H9 (cell line): ENCODE results near the gene RBM23. TPM values are rescaled to one million over a fixed set of nuclear protein-coding genes. Genes with fewer than 3 reads are reported as not detected.

ENCODE experiments used
- DNase-seq: peaks from one replicate; pipeline ENCODE4 v3.0.0-alpha.2; 2017
- H2AFZ ChIP-seq: one replicate; pipeline ENCODE4 v1.6.1; 2013; ENCODE audit warnings: mild to moderate bottlenecking, low read length, control low read depth, moderate library complexity
- H2AK5ac ChIP-seq: 2 replicates; pipeline ENCODE4 v1.6.1; 2013; ENCODE audit warnings: low read length, control low read depth, mixed read lengths; ENCODE audit not compliant: insufficient read length
- H2BK120ac ChIP-seq: one replicate; pipeline ENCODE4 v1.6.1; 2013; ENCODE audit warnings: low read depth, mild to moderate bottlenecking, low read length, control low read depth, inconsistent platforms; ENCODE audit not compliant: poor library complexity, severe bottlenecking
- H2BK12ac ChIP-seq: 2 replicates; pipeline ENCODE4 v1.6.1; 2013; ENCODE audit warnings: low read length, control low read depth, mixed read lengths, low read depth; ENCODE audit not compliant: insufficient read length
- H2BK15ac ChIP-seq: 2 replicates; pipeline ENCODE4 v1.6.1; 2013; ENCODE audit warnings: low read depth, low read length, control low read depth
- H2BK20ac ChIP-seq: one replicate; pipeline ENCODE4 v1.6.1; 2013; ENCODE audit warnings: low read depth, mild to moderate bottlenecking, low read length, control low read depth, inconsistent platforms; ENCODE audit not compliant: poor library complexity, severe bottlenecking
- H2BK5ac ChIP-seq: 2 replicates; pipeline ENCODE4 v1.6.1; 2013; ENCODE audit warnings: low read length, control low read depth, mixed read lengths; ENCODE audit not compliant: insufficient read length
- H3K14ac ChIP-seq: 2 replicates; pipeline ENCODE4 v1.6.1; 2013; ENCODE audit warnings: low read length, control low read depth; ENCODE audit not compliant: insufficient read depth
- H3K18ac ChIP-seq: 2 replicates; pipeline ENCODE4 v1.6.1; 2013; ENCODE audit warnings: low read depth, mild to moderate bottlenecking, mixed read lengths, low read length, control low read depth; ENCODE audit not compliant: insufficient read length
- H3K23ac ChIP-seq: 2 replicates; pipeline ENCODE4 v1.6.1; 2013; ENCODE audit warnings: low read length, control low read depth, mixed read lengths, low read depth; ENCODE audit not compliant: insufficient read length
- H3K23me2 ChIP-seq: 2 replicates; pipeline ENCODE4 v1.6.1; 2013; ENCODE audit warnings: low read depth, mild to moderate bottlenecking, mixed read lengths, low read length, control low read depth; ENCODE audit not compliant: insufficient read length, poor library complexity, severe bottlenecking
- H3K27ac ChIP-seq: 2 replicates; pipeline ENCODE4 v1.5.1; 2013; ENCODE audit warnings: low read length, control low read depth, mixed read lengths, low read depth; ENCODE audit not compliant: insufficient read length
- H3K27me3 ChIP-seq: 2 replicates; pipeline ENCODE4 v1.6.1; 2013; ENCODE audit warnings: low read length, control low read depth, inconsistent platforms; ENCODE audit not compliant: insufficient read depth
- H3K4ac ChIP-seq: 2 replicates; pipeline ENCODE4 v1.6.1; 2013; ENCODE audit warnings: low read depth, mild to moderate bottlenecking, control low read depth, inconsistent platforms, low read length, moderate library complexity
- H3K4me1 ChIP-seq: 2 replicates; pipeline ENCODE4 v1.6.1; 2013; ENCODE audit warnings: low read length, control low read depth, inconsistent platforms; ENCODE audit not compliant: insufficient read depth
- H3K4me2 ChIP-seq: 2 replicates; pipeline ENCODE4 v1.6.1; 2013; ENCODE audit warnings: low read length, control low read depth, mixed read lengths; ENCODE audit not compliant: insufficient read length, insufficient read depth
- H3K56ac ChIP-seq: 2 replicates; pipeline ENCODE4 v1.6.1; 2013; ENCODE audit warnings: low read depth, mild to moderate bottlenecking, mixed read lengths, low read length, control low read depth; ENCODE audit not compliant: insufficient read length
- H3K79me1 ChIP-seq: 2 replicates; pipeline ENCODE4 v1.6.1; 2013; ENCODE audit warnings: low read depth, mild to moderate bottlenecking, moderate library complexity, low read length, control low read depth, inconsistent platforms; ENCODE audit not compliant: insufficient read depth, poor library complexity, severe bottlenecking
- H3K79me2 ChIP-seq: 2 replicates; pipeline ENCODE4 v1.6.1; 2013; ENCODE audit warnings: low read length, control low read depth, inconsistent platforms; ENCODE audit not compliant: insufficient read depth
- H3K9ac ChIP-seq: 2 replicates; pipeline ENCODE4 v1.6.1; 2013; ENCODE audit warnings: low read length, control low read depth, mixed read lengths; ENCODE audit not compliant: insufficient read length; ENCODE audit errors: extremely low read depth
- H3K9me3 ChIP-seq: one replicate; pipeline ENCODE4 v1.6.1; 2013; ENCODE audit warnings: low read depth, low read length, inconsistent platforms; ENCODE audit not compliant: control insufficient read depth
- H3T11ph ChIP-seq: one replicate; pipeline ENCODE4 v1.6.1; 2013; ENCODE audit warnings: mild to moderate bottlenecking, low read length, control low read depth, inconsistent platforms
- H4K20me1 ChIP-seq: one replicate; pipeline ENCODE4 v1.6.1; 2013; ENCODE audit not compliant: control insufficient read depth, insufficient read length, insufficient read depth
- H4K5ac ChIP-seq: 2 replicates; pipeline ENCODE4 v1.6.1; 2013; ENCODE audit warnings: low read depth, mild to moderate bottlenecking, mixed read lengths, low read length, control low read depth; ENCODE audit not compliant: insufficient read length
- H4K8ac ChIP-seq: replicated peaks from 2 replicates; pipeline ENCODE4 v1.6.1; 2013; ENCODE audit warnings: low read length, control low read depth, mixed read lengths, low read depth; ENCODE audit not compliant: insufficient read length
- H4K91ac ChIP-seq: 2 replicates; pipeline ENCODE4 v1.6.1; 2013; ENCODE audit warnings: low read depth, mild to moderate bottlenecking, moderate library complexity, mixed read lengths, low read length, control low read depth; ENCODE audit not compliant: insufficient read length
- H3K27ac Mint-ChIP-seq, 3 experiments: 2 replicates in 2 of 3; 3 replicates in 1 of 3; pipeline ENCODE4 v1.8.0; 2020 to 2021; ENCODE audit warnings: mixed read lengths in 3 of 3, mild to moderate bottlenecking in 1 of 3, moderate library complexity in 1 of 3
- H3K27me3 Mint-ChIP-seq: 2 replicates; pipeline ENCODE4 v1.8.0; 2021; ENCODE audit warnings: low read depth, mild to moderate bottlenecking, moderate library complexity, mixed read lengths
- H3K36me3 Mint-ChIP-seq, 3 experiments: 2 replicates in 2 of 3; 3 replicates in 1 of 3; pipeline ENCODE4 v1.8.0; 2020 to 2021; ENCODE audit warnings: low read depth in 3 of 3, mixed read lengths in 3 of 3; ENCODE audit not compliant: insufficient read depth in 1 of 3
- H3K4me1 Mint-ChIP-seq, 2 experiments: 2 replicates each; pipeline ENCODE4 v1.8.0; 2020; ENCODE audit warnings: mixed read lengths in 2 of 2
- H3K4me3 Mint-ChIP-seq, 2 experiments: 2 replicates in 1 of 2; 3 replicates in 1 of 2; pipeline ENCODE4 v1.8.0; 2020 to 2021; ENCODE audit warnings: mild to moderate bottlenecking in 2 of 2, mixed read lengths in 2 of 2, moderate library complexity in 1 of 2
- H3K9me3 Mint-ChIP-seq, 2 experiments: 2 replicates in 1 of 2; 3 replicates in 1 of 2; pipeline ENCODE4 v1.8.0; 2020; ENCODE audit warnings: mild to moderate bottlenecking in 2 of 2, mixed read lengths in 2 of 2, moderate library complexity in 1 of 2
- WGBS: extraction: QIAGEN DNeasy Blood & Tissue Kit; methylation state at CpG from one replicate; pipeline ENCODE4 v1.1.7; 2013; ENCODE audit warnings: missing lambda C conversion rate, low lambda C conversion rate, mixed read lengths; ENCODE audit not compliant: insufficient read length; ENCODE audit errors: extremely low coverage; 5-methylcytosine and 5-hydroxymethylcytosine counted together
- total RNA-seq: library from RNA; stranded (reverse); gene quantifications from 2 replicates; pipeline ENCODE4 v1.2.1, GENCODE V29; 2021
- TF ChIP-seq, protein P1 (sequence below): fragments of 200-600 bp; sonication (generic); conservative IDR thresholded peaks from 3 replicates; pipeline ENCODE4 v1.8.0; 2021; ENCODE audit warnings: antibody characterized with exemption, mild to moderate bottlenecking

The RBM23 gene
- total RNA-seq, 1 experiment from 2014 or later: 79.0 TPM

DNA sequence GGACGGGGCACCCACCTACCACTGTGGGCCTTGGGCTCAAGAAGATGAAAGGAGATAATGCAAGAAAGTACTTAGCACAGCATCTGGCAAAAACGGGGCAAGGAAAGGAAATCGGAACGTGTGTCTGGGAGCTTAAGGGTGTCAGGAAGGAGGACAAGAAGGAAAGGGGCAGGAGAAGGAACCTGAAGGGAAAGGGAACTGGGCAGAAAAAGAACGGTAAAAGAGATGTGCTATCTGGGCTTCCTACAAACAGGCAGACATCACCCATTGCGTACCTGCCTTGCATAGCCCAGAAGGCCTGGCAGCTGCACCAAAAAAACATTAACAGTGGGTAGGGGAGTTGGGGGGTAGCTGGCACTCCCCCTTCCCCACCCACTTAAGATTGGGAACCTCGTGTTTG lies 36.9 kb downstream of the RBM23 start:
- H2BK120ac ChIP-seq: no peak overlapping the region
- Mint-ChIP-seq H3K4me1 (peaks cover 29 to 33% of the 10 kb centered on the region in 2 experiments), H3K27ac (no peak overlapping the region; a peak in 2 of 7 replicates)

More for the DNA sequence above, 36.9 kb downstream of the RBM23 start:
- H4K5ac ChIP-seq: no peak overlapping the region
- no peak overlapping the region for H2BK5ac ChIP-seq
- no peak overlapping the region for H3K18ac ChIP-seq
- no peak overlapping the region for H4K91ac ChIP-seq
- H3K79me2 ChIP-seq: no peaks in the 10 kb centered on the region
- no peak for DNase-seq
- peaks cover 3% of the 10 kb centered on the region; the same call in 1 of the 2 replicates for H3K27me3 ChIP-seq
- H3T11ph ChIP-seq: no peak overlapping the region
- H3K23ac ChIP-seq: no peak overlapping the region
- H3K14ac ChIP-seq: peak overlapping the region; percentile 13; the same call in 1 of the 2 replicates
- peaks cover 12% of the 10 kb centered on the region for H3K23me2 ChIP-seq
- TF ChIP-seq, protein P1, sequence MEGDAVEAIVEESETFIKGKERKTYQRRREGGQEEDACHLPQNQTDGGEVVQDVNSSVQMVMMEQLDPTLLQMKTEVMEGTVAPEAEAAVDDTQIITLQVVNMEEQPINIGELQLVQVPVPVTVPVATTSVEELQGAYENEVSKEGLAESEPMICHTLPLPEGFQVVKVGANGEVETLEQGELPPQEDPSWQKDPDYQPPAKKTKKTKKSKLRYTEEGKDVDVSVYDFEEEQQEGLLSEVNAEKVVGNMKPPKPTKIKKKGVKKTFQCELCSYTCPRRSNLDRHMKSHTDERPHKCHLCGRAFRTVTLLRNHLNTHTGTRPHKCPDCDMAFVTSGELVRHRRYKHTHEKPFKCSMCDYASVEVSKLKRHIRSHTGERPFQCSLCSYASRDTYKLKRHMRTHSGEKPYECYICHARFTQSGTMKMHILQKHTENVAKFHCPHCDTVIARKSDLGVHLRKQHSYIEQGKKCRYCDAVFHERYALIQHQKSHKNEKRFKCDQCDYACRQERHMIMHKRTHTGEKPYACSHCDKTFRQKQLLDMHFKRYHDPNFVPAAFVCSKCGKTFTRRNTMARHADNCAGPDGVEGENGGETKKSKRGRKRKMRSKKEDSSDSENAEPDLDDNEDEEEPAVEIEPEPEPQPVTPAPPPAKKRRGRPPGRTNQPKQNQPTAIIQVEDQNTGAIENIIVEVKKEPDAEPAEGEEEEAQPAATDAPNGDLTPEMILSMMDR: no peak
- no peak overlapping the region for H3K9ac ChIP-seq
- no CpG with 5 or more reads among the region's 7 CpGs for WGBS
- H2AFZ ChIP-seq: no peak overlapping the region
- peaks cover 3 to 11% (median 6%) of the 10 kb centered on the region in 3 experiments; a peak in 5 of 7 replicates for H3K36me3 Mint-ChIP-seq
- H2AK5ac ChIP-seq: no peak overlapping the region
- no peak overlapping the region for H3K27ac ChIP-seq
- no peak overlapping the region for H3K56ac ChIP-seq
- H2BK15ac ChIP-seq: no peak overlapping the region
- no peaks in the 10 kb centered on the region; the same call in 1 of the 2 replicates for H3K4me1 ChIP-seq
- no peaks in the 10 kb centered on the region for H3K9me3 ChIP-seq
- H3K79me1 ChIP-seq: no peaks in the 10 kb centered on the region
- H4K20me1 ChIP-seq: no peaks in the 10 kb centered on the region
- no peak overlapping the region for H4K8ac ChIP-seq
- peak overlapping the region in 1 of 2 experiments; percentile 46; a peak in 2 of 5 replicates for H3K4me3 Mint-ChIP-seq
- H2BK20ac ChIP-seq: no peak overlapping the region
- no peak overlapping the region for H3K4ac ChIP-seq
- peaks cover 35% of the 10 kb centered on the region for H3K27me3 Mint-ChIP-seq
- no peak overlapping the region for H2BK12ac ChIP-seq
- H3K4me2 ChIP-seq: no peak overlapping the region
- H3K9me3 Mint-ChIP-seq: no peaks in the 10 kb centered on the region; a peak in 1 of 5 replicates
